IMR-90 (cell line): ENCODE results near the gene GNAO1. TPM values are rescaled to one million over a fixed set of nuclear protein-coding genes. Genes with fewer than 3 reads are reported as not detected.

Source experiments
- ATAC-seq: fragments of 200-7000 bp; cut with Tn5 transposase; 2 replicates; pipeline ENCODE4 v1.9.1; 2020; ENCODE audit warnings: low read depth, mild to moderate bottlenecking, moderate library complexity
- BruUV-seq: library from RNA; stranded (reverse); fragments of 400-500 nt; replicated peaks from 2 replicates; lab custom pipeline; 2021; lab: Mats Ljungman, UMichigan
- CTCF ChIA-PET: fragments of 300-600 bp; formaldehyde crosslinking; extraction: SDS; loops from one replicate; lab custom pipeline; 2021; ENCODE audit warnings: antibody characterized with exemption; lab: Yijun Ruan, JAX
- POLR2A ChIA-PET: fragments of 300-600 bp; sonication (Branson Sonifier 250); formaldehyde crosslinking; loops from one replicate; lab custom pipeline; 2022; ENCODE audit warnings: antibody characterized with exemption; ENCODE audit not compliant: unreplicated experiment; lab: Charles Lee
- DNase-seq: peaks from one replicate; pipeline ENCODE4 v3.0.0; 2013
- H2AFZ ChIP-seq: replicated peaks from 2 replicates; pipeline ENCODE3; 2013; ENCODE audit warnings: low read length, mild to moderate bottlenecking; ENCODE audit not compliant: poor library complexity
- H2AK5ac ChIP-seq: 2 replicates; pipeline ENCODE4 v1.6.1; 2013; ENCODE audit warnings: low read depth, low read length, inconsistent platforms
- H2AK9ac ChIP-seq: replicated peaks from 2 replicates; pipeline ENCODE3; 2013; ENCODE audit warnings: mild to moderate bottlenecking, low read depth, low read length, moderate library complexity; ENCODE audit not compliant: poor library complexity
- H2BK120ac ChIP-seq: 2 replicates; pipeline ENCODE4 v1.6.1; 2013; ENCODE audit warnings: low read depth, low read length, inconsistent platforms
- H2BK15ac ChIP-seq: 3 replicates; pipeline ENCODE4 v1.6.1; 2013; ENCODE audit warnings: low read depth, low read length, inconsistent platforms
- H2BK20ac ChIP-seq: 2 replicates; pipeline ENCODE4 v1.6.1; 2013; ENCODE audit warnings: low read depth, mild to moderate bottlenecking, inconsistent platforms, low read length, moderate library complexity
- H2BK5ac ChIP-seq: 2 replicates; pipeline ENCODE4 v1.6.1; 2013; ENCODE audit warnings: mild to moderate bottlenecking, low read depth, low read length, inconsistent platforms; ENCODE audit not compliant: poor library complexity, severe bottlenecking
- H3K14ac ChIP-seq: replicated peaks from 2 replicates; pipeline ENCODE4 v1.6.1; 2013; ENCODE audit warnings: low read depth, low read length, inconsistent platforms
- H3K18ac ChIP-seq: 2 replicates; pipeline ENCODE4 v1.6.1; 2013; ENCODE audit warnings: low read depth, low read length, control low read depth
- H3K23ac ChIP-seq: 2 replicates; pipeline ENCODE4 v1.6.1; 2013; ENCODE audit warnings: low read depth, low read length, inconsistent platforms
- H3K27ac ChIP-seq: 2 replicates; pipeline ENCODE4 v1.5.1; 2013; ENCODE audit warnings: mild to moderate bottlenecking, control low read depth, low read length; ENCODE audit not compliant: insufficient read depth
- H3K27me3 ChIP-seq: 2 replicates; pipeline ENCODE4 v1.6.1; 2013; ENCODE audit warnings: low read length; ENCODE audit not compliant: control insufficient read depth, insufficient read depth
- H3K36me3 ChIP-seq: 2 replicates; pipeline ENCODE4 v1.6.1; 2013; ENCODE audit warnings: low read length, mixed read lengths; ENCODE audit not compliant: control insufficient read depth, insufficient read depth
- H3K4ac ChIP-seq: 2 replicates; pipeline ENCODE4 v1.6.1; 2013; ENCODE audit warnings: low read depth, low read length, inconsistent platforms
- H3K4me1 ChIP-seq: 2 replicates; pipeline ENCODE4 v1.6.1; 2013; ENCODE audit warnings: low read length, mixed read lengths; ENCODE audit not compliant: control insufficient read depth, insufficient read depth
- H3K4me2 ChIP-seq: 2 replicates; pipeline ENCODE4 v1.6.1; 2013; ENCODE audit warnings: low read depth, mild to moderate bottlenecking, control low read depth, low read length, moderate library complexity
- H3K4me3 ChIP-seq: 2 replicates; pipeline ENCODE4 v1.5.1; 2013; ENCODE audit warnings: low read depth, mild to moderate bottlenecking, control low read depth, low read length, moderate library complexity; ENCODE audit not compliant: insufficient read depth
- H3K56ac ChIP-seq: 2 replicates; pipeline ENCODE4 v1.6.1; 2013; ENCODE audit warnings: low read length, inconsistent platforms; ENCODE audit not compliant: insufficient read depth; ENCODE audit errors: extremely low read depth
- H3K79me1 ChIP-seq, 2 experiments: 2 replicates each; pipeline ENCODE4 v1.6.1; 2013; ENCODE audit warnings: low read length in 2 of 2, inconsistent platforms in 1 of 2, low read depth in 1 of 2
- H3K9ac ChIP-seq: 2 replicates; pipeline ENCODE4 v1.6.1; 2013; ENCODE audit warnings: low read depth, low read length, control low read depth
- H3K9me1 ChIP-seq: 2 replicates; pipeline ENCODE4 v1.6.1; 2013; ENCODE audit warnings: low read length, inconsistent platforms; ENCODE audit not compliant: insufficient read depth
- H3K9me3 ChIP-seq: 2 replicates; pipeline ENCODE4 v1.6.1; 2013; ENCODE audit warnings: low read length; ENCODE audit not compliant: control insufficient read depth, insufficient read depth
- H4K20me1 ChIP-seq: 2 replicates; pipeline ENCODE4 v1.6.1; 2013; ENCODE audit warnings: low read length, inconsistent platforms; ENCODE audit not compliant: insufficient read depth
- H4K5ac ChIP-seq: 2 replicates; pipeline ENCODE4 v1.6.1; 2013; ENCODE audit warnings: mild to moderate bottlenecking, low read depth, low read length, control low read depth
- H4K8ac ChIP-seq, 2 experiments: 2 replicates each; pipeline ENCODE4 v1.6.1; 2013; ENCODE audit warnings: low read depth in 2 of 2, low read length in 2 of 2, control low read depth in 1 of 2, inconsistent platforms in 1 of 2
- H4K91ac ChIP-seq: 2 replicates; pipeline ENCODE4 v1.6.1; 2013; ENCODE audit warnings: low read depth, low read length, inconsistent platforms; ENCODE audit not compliant: insufficient read depth
- CEBPB ChIP-seq: IDR thresholded peaks from 2 replicates; pipeline ENCODE4 v1.6.1; 2012; ENCODE audit warnings: low read depth, low read length, improper control_type of control experiment
- MAZ ChIP-seq: IDR thresholded peaks from 2 replicates; pipeline ENCODE4 v1.6.1; 2012; ENCODE audit warnings: low read depth, mild to moderate bottlenecking, low read length, improper control_type of control experiment, moderate library complexity, borderline replicate concordance
- MXI1 ChIP-seq: IDR thresholded peaks from 2 replicates; pipeline ENCODE4 v1.6.1; 2012; ENCODE audit warnings: low read depth, mild to moderate bottlenecking, low read length, moderate library complexity, borderline replicate concordance
- NFE2L2 ChIP-seq: fragments of 150-350 bp; IDR thresholded peaks from 2 replicates; pipeline ENCODE4 v1.6.1; 2016; ENCODE audit warnings: low read depth, mild to moderate bottlenecking, low read length
- WGBS, 2 experiments: methylation state at CpG; one replicate each; pipeline versions ENCODE4 v1.1.5 to v1.1.7; 2013; ENCODE audit warnings: missing lambda C conversion rate in 2 of 2; ENCODE audit not compliant: insufficient read length in 1 of 2; ENCODE audit errors: extremely low coverage in 2 of 2; 5-methylcytosine and 5-hydroxymethylcytosine counted together
- dilution Hi-C: fragments of 300-500 bp; cut with HindIII; formaldehyde crosslinking; loops from one replicate; pipeline ENCODE4 v1.14.3; 2018; ENCODE audit warnings: low sequenced_read_pairs; ENCODE audit not compliant: unreplicated experiment
- in situ Hi-C: fragments of 300-500 bp; cut with MboI; formaldehyde crosslinking; loops from 3 replicates; pipeline ENCODE4 v1.14.3; 2019; ENCODE audit warnings: low sequenced_read_pairs, inconsistent platforms, mixed read lengths
- intact Hi-C: fragments of 100-400 bp; cut with micrococcal nuclease; formaldehyde crosslinking; loops from 2 replicates; pipeline ENCODE4 v1.10.0; 2022
- polyA plus RNA-seq, 3 experiments: library from polyadenylated mRNA; depleted of rRNA; stranded (reverse); fragments of >200 nt; gene quantifications; 2 replicates each; pipeline ENCODE4 v1.2.3, GENCODE V29; 2012; ENCODE audit warnings: low replicate concordance in 1 of 3
- total RNA-seq: library from RNA; depleted of rRNA; stranded (reverse); fragments of >200 nt; gene quantifications from 2 replicates; pipeline ENCODE4 v1.2.3, GENCODE V29; 2012
- TF ChIP-seq, protein P1 (sequence below): fragments of 150-350 bp; IDR thresholded peaks from 2 replicates; pipeline ENCODE4 v1.6.1; 2017; ENCODE audit warnings: mild to moderate bottlenecking, antibody characterized with exemption, low read length, low read depth

The GNAO1 gene
- total and polyA plus RNA-seq, 2 of the 4 experiments (the other 2 are of a cell fraction): under 0.01 to 0.07 TPM

GRCh38 chr16:56370185-56370874 lies 179.0 kb downstream of the GNAO1 start:
- H3K18ac ChIP-seq: no peak overlapping the region
- no peak overlapping the region for H3K4me3 ChIP-seq
- H3K9ac ChIP-seq: no peak overlapping the region
- H2BK120ac ChIP-seq: no peak overlapping the region
- H4K91ac ChIP-seq: no peak overlapping the region; the same call in 1 of the 2 replicates
- H3K4ac ChIP-seq: peak overlapping the region; percentile 28
- CTCF ChIA-PET: interaction anchor here (1.2 kb wide), 1 partner anchor 18 kb away, joined by 3 read pairs; no protein-coding TSS in a partner anchor
- peak overlapping the region; percentile 41; the same call in 1 of the 2 replicates for H3K27ac ChIP-seq
- TF ChIP-seq NFE2L2 (no peak), MAZ (no peak), MXI1 (no peak), CEBPB (no peak)
- TF ChIP-seq, protein P1, sequence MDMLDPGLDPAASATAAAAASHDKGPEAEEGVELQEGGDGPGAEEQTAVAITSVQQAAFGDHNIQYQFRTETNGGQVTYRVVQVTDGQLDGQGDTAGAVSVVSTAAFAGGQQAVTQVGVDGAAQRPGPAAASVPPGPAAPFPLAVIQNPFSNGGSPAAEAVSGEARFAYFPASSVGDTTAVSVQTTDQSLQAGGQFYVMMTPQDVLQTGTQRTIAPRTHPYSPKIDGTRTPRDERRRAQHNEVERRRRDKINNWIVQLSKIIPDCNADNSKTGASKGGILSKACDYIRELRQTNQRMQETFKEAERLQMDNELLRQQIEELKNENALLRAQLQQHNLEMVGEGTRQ: no peak
- no peaks in the 10 kb centered on the region for H3K9me3 ChIP-seq
- H2AFZ ChIP-seq: no peak overlapping the region
- H3K36me3 ChIP-seq: peaks cover 28% of the 10 kb centered on the region
- H3K4me1 ChIP-seq: peaks cover 13% of the 10 kb centered on the region
- no peak overlapping the region for H3K56ac ChIP-seq
- no peaks in the 10 kb centered on the region for H3K27me3 ChIP-seq
- ATAC-seq (peak; percentile 46), DNase-seq (no peak)
- no peak overlapping the region for H2AK5ac ChIP-seq
- BruUV-seq: no TSS peak
- peak overlapping the region in 1 of 2 experiments; percentile 9; a peak in 1 of 4 replicates for H4K8ac ChIP-seq
- peaks cover 33 to 65% of the 10 kb centered on the region in 2 experiments for H3K79me1 ChIP-seq
- POLR2A ChIA-PET: interaction anchor here (0.7 kb wide), 1 partner anchor 28 kb away, joined by 3 read pairs; no protein-coding TSS in a partner anchor
- H3K9me1 ChIP-seq: peaks cover 12% of the 10 kb centered on the region
- H4K5ac ChIP-seq: no peak overlapping the region; the same call in 1 of the 2 replicates
- H4K20me1 ChIP-seq: peaks cover 9% of the 10 kb centered on the region
- in situ Hi-C loops (loop anchor here (25.0 kb wide), 1 partner anchor 883 kb away; the partner anchor contains the start of gene MMP2), dilution Hi-C loops (no loop called here), intact Hi-C loops (no loop called here)
- no CpG with 5 or more reads among the region's 2 CpGs for WGBS, 2 experiments
- H3K4me2 ChIP-seq: no peak overlapping the region
- no peak overlapping the region for H2AK9ac ChIP-seq
- H3K23ac ChIP-seq: no peak overlapping the region
- H2BK20ac ChIP-seq: no peak overlapping the region
- H3K14ac ChIP-seq: no peak overlapping the region
- H2BK15ac ChIP-seq: no peak overlapping the region
- peak overlapping the region; percentile 69 for H2BK5ac ChIP-seq
